GM18873 (cell line): ENCODE measurements around the gene MYL11.

Experiments used
- ATAC-seq: cut with Tn5 transposase; IDR thresholded peaks from one replicate; pipeline ENCODE4 v1.9.1; 2021; ENCODE audit warnings: mild to moderate bottlenecking, moderate library complexity, moderate number of reproducible peaks; ENCODE audit not compliant: unreplicated experiment, low FRiP score

MYL11 gene

GRCh38 chr16:30369938-30370455 is 4.6 kb upstream of the MYL11 start:
- ATAC-seq, result no peak

- ATAC-seq, result peak; percentile 80
Measured at GRCh38 chr16:30370456-30371247, 4.0 kb upstream of the MYL11 start, which contains the start of gene TBC1D10B. Gene TBC1D10B, minus strand, starts transcription at chr16:30370494. Its CDS starts 311 bp downstream, at chr16:30370183.

GRCh38 chr16:30371248-30371816 is 3.3 kb upstream of the MYL11 start:
- no peak for ATAC-seq

GRCh38 chr16:30372038-30372712 is 2.4 kb upstream of the MYL11 start:
- ATAC-seq, result no peak

- no peak for ATAC-seq
Measured at GRCh38 chr16:30372725-30373124, 1.9 kb upstream of the MYL11 start.

GRCh38 chr16:30375864-30376263 is 1.3 kb downstream of the MYL11 start:
- no peak for ATAC-seq

GRCh38 chr16:30376461-30376902 is 1.9 kb downstream of the MYL11 start:
- no peak for ATAC-seq

GRCh38 chr16:30377050-30377811 is 2.6 kb downstream of the MYL11 start:
- no peak for ATAC-seq

- ATAC-seq, result peak; percentile 30
Measured at GRCh38 chr16:30377812-30378235, 3.2 kb downstream of the MYL11 start.

GRCh38 chr16:30378236-30379157 is 3.9 kb downstream of the MYL11 start:
- peak; percentile 77 for ATAC-seq

- ATAC-seq, result no peak
Measured at GRCh38 chr16:30379158-30379783, 4.7 kb downstream of the MYL11 start.

GRCh38 chr16:30380072-30380802 is 5.6 kb downstream of the MYL11 start:
- no peak for ATAC-seq

- ATAC-seq, result no peak
Measured at GRCh38 chr16:30380803-30381208, 6.2 kb downstream of the MYL11 start.

GRCh38 chr16:30381291-30382041 is 6.9 kb downstream of the MYL11 start:
- no peak for ATAC-seq

- no peak for ATAC-seq
Measured at GRCh38 chr16:30382111-30382881, 7.7 kb downstream of the MYL11 start, which contains the start of gene SEPTIN1. Gene SEPTIN1, minus strand, starts transcription at chr16:30382561. Its CDS starts 19 bp downstream, at chr16:30382542.

GRCh38 chr16:30383521-30383920 is 8.9 kb downstream of the MYL11 start:
- no peak for ATAC-seq
